Stimulated activated CD4-positive, alpha-beta T cell treated with anti-CD3 and anti-CD28 coated beads, Interleukin-1b, Interleukin-23, amount 100 ng/mL, for 48 hours (primary cell): ENCODE measurements around the gene ANGPTL4.

Experiments used
- DNase-seq: peaks from one replicate; pipeline ENCODE4 v3.0.0-alpha.2; 2020

ANGPTL4 gene

DNA sequence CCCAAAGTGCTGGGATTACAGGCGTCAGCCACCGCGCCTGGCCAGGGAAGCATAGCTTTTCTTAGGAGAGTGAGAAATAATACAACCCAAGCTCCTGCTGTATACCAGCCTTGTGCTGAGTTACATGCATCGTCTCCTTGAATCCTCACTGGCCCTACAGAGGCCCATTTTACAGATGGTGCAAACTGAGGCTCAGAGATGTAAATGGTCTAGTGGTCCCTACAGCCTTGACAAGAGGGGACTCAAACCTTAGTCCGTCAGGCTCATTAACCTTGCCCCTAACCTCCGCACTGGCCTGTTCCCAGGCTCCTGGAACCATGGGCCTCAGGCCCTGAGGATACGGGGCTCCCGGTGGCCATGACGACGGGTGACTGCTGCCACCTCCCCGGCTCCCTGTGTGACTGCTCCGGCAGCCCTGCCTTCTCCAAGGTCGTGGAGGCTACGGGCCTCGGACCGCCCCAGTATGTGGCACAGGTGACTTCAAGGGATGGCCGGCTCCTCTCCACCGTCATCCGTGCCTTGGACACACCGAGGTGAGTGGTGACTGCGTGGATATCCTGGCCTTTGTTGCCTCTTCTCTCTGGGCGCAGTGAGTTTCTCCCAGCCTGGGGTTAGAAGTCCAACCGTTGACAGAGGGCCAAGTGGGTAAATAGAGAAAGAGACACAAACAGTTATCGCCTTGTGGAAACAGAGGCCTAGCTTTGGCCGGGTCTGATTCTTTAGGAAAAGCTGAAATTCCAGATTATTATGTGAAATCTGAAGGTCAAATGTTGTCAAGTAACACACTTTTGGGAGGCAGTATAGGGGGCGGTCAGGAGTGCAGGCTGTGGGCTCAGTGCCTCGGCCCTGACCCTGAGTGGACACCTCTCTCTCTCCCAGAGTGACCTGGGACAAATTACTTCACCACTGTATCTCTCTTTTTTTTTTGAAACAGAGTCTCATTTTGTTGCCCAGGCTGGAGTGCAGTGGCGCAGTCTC is 57.8 kb downstream of the ANGPTL4 start:
- DNase-seq, result no peak

DNA sequence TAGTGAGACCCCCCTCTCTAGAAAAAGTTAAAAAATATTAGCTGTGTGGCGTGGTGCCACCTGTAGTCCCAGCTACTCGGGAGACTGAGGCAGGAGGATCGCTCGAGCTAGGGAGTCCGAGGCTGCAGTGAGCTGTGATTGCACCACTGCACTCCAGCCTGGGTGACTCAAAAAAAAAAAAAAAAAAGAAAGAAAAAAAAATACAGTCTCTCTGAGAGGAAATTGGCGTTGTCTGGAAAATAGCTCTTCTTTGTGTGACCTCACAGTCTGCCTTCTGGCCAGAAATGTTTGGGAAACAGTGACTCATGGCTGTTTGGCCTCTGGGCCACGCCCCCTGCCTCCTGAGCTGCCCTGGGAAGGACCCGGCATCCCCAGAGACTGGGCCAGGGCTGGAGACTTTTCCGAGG is 59.9 kb downstream of the ANGPTL4 start:
- no peak for DNase-seq
